Activated T-helper 1 cell treated with anti-CD3 and anti-CD28 coated beads, Interleukin-2, amount 50 U/mL, for 16 hours (primary cell): ENCODE data around the gene DES.

Source experiments
- DNase-seq, 2 donors: peaks; one replicate each; pipeline ENCODE4 v3.0.0-alpha.2; 2020; ENCODE audit warnings: low read depth in 1 of 2, low spot score in 1 of 2

Gene DES

GRCh38 chr2:219438453-219438852, 20.3 kb downstream of the DES start:
- no peak for DNase-seq

GRCh38 chr2:219439506-219439905, 21.3 kb downstream of the DES start:
- DNase-seq: no peak

- no peak for DNase-seq
These were observed 22.4 kb downstream of the DES start for GRCh38 chr2:219440388-219441256.

DNA sequence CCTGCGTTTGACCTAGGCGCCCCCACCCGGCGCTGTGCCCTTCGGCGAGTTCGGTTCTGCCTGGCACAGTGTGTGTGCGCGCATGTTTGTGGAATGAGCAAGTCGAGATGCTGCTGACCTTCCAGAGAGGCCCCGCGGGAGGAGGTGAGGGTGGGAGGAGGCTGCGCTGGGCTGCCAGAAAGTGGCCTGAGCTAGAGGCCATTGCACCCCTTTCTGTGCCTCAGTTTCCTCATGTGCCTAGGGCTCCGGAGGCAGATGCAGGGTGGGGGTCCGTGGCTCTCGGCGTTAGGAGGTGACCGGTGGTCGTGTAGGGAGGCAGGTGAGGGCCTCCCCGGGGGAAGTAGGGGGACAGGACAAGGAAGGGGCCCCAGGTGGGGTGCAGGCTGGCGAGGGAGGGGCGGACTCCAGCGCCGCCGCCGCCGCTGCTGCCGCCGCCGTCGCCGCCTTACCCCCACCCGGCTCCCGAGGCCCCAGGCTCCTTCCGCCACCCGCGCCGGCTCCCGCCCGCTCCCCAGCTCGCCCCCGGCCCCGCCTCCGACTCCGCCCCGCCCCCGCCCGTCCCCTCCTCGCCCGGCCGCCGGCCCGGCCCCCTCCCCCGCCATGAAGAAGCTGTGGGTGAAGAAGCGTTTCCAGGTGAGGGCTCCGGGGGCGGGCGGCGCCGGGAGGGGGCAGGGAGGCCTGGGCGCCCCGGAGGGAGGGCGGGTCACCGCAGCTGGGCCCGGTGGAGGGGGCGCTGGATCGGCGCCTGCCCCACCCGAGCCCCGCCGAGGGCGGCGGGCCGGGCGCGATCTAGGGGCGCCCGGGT, 23.5 kb downstream of the DES start:
- DNase-seq: peak; percentile 23 to 32

GRCh38 chr2:219442256-219443015, 24.3 kb downstream of the DES start:
- no peak for DNase-seq

DNA sequence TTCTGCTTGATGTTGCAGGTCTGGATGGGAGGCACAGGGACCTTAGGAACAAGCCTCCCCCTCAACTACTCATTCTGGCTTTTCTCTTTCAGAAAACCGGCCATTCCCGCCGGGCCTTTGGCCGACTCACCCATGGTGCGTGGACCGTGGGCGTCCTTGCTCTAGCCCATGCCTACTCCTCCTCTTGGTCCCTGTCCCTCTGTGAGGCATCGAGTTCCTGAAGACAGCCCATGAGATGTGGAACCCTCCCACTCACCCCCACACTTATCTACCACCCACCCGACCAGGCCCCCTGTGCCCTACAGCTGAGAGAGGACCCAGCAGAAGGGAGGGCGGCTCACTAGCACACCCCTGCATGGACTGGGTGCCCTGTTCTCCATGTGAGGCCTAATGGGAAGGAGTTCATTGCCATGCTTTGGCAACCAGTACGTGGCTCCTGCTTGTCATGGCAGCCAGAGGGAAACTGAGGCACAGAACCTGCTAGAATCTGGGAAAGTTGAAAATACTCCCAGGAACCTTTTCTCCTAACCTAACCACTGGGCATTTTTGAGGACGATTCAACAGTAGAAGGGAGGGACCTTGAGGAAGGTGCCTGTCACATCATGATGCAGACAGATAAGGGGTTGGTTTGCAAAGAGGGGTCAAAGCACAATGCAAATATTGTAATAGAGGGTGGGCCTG, 25.0 kb downstream of the DES start:
- no peak for DNase-seq

GRCh38 chr2:219443697-219444023, 25.5 kb downstream of the DES start:
- DNase-seq: no peak

GRCh38 chr2:219444566-219445091, 26.5 kb downstream of the DES start:
- DNase-seq: no peak

GRCh38 chr2:219445220-219445640, 27.1 kb downstream of the DES start:
- no peak for DNase-seq

DNA sequence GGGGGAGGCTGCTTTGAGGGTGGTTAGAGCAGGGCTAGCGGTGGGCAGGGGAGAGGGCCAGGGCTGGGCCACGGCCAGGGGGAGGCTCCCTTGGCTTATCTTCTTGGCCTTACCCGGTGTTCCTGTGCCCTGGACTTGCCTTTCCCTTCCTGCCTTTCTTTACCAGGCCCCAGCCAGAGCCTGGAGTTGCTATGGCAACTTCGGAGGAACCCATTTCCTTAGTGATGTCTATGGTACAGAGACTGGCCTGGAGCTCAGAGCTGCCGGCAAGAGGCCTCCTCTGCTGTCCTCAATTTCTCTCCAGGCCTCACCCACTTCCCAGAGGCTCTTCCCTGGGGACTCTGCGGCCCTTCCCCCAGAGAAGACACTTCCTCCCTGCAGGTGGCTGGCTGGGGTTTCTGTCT, 27.9 kb downstream of the DES start:
- no peak for DNase-seq

DNA sequence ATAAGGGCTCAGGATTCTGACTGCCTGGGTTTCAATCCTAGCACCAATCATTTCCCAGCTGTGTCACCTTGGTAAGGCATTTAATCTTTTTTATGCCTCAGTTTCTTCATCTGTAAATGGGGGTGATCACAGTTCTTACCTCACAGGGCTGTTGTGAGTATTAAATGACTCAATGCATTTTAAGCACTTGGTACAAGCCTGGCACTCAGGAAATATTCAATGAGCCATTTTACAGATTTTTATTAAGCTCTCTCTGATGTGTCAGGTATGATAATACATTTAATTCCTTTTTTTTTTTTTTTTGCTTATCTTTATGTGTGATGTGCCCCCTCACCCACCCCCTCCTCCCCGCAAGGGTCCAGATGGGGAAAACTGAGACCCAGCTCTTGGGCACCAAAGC, 28.5 kb downstream of the DES start:
- DNase-seq: no peak

- DNase-seq: no peak
These were observed 29.3 kb downstream of the DES start for GRCh38 chr2:219447242-219448098.

- DNase-seq: no peak
These were observed 30.1 kb downstream of the DES start for GRCh38 chr2:219448099-219448775.

- no peak for DNase-seq
These were observed 30.7 kb downstream of the DES start for GRCh38 chr2:219448776-219449341.

- DNase-seq: no peak
These were observed 31.4 kb downstream of the DES start for GRCh38 chr2:219449609-219450008.

GRCh38 chr2:219451661-219452360, 33.6 kb downstream of the DES start:
- no peak for DNase-seq

DNA sequence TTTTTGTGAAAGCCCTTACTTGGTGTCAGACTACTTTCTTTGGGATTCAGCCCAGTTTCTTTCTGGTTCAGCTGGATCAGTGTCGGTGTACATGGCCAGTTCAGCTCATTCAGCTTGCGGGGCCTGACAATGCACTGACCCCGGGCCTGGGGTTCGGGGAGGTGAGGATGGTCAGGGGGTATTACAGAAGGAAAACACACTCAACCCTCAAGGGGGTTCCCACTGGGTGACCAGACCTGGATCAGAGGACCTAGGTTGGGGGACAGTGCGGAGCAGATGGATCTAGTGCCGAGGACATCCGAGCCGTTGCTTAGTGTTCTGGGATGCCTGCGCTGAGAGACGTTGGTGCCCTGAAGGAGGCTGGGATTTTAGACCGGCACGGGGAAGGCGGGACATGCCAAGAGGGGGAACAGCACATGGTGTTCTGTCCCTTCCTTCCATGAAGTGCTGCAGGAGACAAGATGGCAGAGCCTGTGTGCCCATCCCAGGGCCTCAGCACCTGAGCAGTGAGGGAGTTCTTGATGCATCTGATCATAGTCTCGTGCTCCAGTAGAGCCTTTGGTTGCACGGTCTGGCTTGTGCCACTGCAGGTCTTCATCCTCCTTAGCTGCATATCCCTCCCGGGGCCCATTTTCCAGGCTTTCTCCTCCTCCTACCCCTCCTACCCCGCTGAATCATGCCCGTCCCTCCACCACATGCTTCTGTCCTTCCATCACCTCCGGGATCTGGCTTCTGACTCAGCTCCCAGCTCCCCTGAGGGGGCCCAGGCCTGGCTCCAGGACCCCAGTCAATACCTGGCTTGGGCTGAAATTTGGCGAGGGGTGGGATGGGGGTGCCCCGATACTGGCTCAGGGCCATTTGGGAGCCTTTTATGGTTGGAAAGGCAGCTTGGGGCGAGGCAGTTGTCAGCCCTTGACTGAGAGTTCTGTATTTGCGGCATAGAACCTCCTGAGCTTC, 34.5 kb downstream of the DES start:
- no peak for DNase-seq
